ENCODE results near the gene SLC35D3.
"Not testable (repeated sequence)": the region's sequence is repeated elsewhere in the genome, so short reads cannot be mapped to it uniquely, and the experiment has no call there.

SLC35D3 gene

DNA sequence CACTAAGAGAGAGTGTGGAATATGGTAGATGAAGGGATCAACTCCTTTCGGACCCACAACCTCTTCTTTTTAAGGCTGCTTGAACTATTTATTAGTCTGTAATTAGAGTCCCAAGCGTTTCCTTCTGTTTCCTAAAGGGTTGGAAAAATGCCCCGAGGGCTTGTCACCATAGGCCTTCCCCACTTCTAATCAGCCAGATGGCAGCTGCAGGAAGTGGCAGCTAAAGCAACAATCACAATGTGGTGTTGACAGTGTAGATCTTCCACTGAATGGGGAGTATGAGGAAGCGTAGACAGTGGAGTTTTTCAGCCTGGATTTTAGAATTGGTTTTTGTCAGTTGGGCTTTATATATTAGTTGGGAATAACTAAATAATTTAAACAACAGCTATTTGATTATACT is 40.6 kb downstream of the SLC35D3 start:
- DNase-seq (ENCODE audit: low read depth in 2 of 3, low spot score in 2 of 3) = no peak

- DNase-seq (ENCODE audit: low read depth in 2 of 3, low spot score in 2 of 3) = no peak
These were observed 41.2 kb downstream of the SLC35D3 start for GRCh38 chr6:136963259-136963658.

GRCh38 chr6:136964398-136964797 is 42.3 kb downstream of the SLC35D3 start:
- DNase-seq (ENCODE audit: low read depth in 2 of 3, low spot score in 2 of 3) = no peak

DNA sequence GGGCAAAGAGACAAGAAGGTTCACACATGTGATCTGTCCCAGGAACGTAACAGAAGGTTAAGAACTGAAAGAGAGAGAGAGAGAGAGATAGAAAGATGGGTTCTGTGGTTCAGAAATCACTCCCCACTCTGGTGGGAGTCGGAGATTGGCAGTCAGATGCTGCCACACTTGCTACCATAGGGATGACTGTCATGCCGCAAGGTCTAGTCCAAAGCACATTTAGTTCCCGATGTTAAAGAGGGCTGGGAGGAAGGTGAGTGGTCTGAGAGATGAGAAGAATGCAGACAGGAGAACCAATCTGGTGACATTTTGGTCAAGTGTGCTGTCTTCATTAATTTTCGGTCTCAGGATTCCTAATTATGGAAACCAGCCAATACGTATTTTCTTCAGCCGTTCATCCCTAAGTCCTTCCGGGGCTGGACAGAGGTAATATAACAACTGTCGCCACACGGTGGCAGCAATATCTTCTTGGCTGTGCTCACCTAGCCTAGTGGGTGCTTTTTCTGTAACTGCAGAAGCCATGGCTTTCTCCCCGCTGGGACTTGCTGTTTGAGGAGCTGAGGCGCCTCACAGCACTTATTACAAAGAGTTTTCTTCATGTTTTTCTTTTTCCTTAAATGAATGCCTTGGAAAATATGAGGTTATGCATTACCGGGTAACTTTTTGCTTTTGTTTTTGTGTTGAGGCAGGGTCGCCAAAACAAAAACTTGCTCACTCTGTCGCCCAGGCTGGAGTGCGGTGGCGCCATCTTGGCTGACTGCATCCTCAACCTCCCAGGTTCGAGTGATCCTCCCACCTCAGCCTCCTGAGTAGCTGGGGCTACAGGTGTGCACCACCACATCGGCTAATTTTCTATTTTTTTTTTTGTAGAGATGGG is 46.0 kb downstream of the SLC35D3 start:
- DNase-seq (ENCODE audit: low read depth in 2 of 3, low spot score in 2 of 3) = peak; percentile 5 to 22 (median 20)

GRCh38 chr6:136968837-136969236 is 46.7 kb downstream of the SLC35D3 start:
- no peak for DNase-seq (ENCODE audit: low read depth in 2 of 3, low spot score in 2 of 3)

DNA sequence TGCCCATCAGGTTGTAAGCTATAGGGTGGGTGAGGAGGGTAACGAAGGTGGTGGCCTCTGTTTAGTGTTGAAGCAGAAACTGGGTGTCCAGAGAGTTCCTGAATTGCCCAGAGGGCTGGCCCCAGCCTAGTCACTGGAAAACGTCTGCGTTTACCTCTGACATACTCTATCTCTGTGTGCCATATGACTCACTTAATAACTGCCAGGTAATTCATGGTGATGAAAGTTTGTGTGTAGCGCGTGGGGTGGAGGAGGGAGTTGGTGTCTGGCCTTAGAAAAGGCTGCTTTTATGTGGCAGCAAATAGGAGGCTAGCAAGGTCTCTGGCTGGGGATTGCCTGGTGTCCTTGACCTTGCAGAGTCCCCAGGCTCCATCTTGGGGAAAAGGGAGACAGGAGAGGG is 47.3 kb downstream of the SLC35D3 start:
- DNase-seq (ENCODE audit: low read depth in 2 of 3, low spot score in 2 of 3) = no peak

DNA sequence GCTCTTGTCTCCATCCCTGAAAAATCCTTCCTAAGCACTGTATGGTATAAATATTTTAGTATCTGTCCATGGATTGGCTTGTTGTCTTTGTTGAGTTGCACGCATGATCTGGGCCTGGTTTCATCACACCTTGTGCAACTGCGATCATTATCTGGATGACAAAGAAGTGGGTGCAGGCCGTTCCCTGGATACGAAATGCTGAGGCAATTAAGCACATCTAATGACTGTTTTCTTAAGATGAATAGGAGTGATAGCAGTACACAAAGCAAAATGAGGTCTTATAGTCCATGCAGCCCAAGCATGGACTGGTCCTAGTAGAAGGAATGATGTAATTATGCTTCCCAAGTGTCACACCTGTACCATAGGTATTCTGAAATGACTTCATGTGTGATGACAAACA is 47.8 kb downstream of the SLC35D3 start:
- DNase-seq (ENCODE audit: low read depth in 2 of 3, low spot score in 2 of 3) = no peak

GRCh38 chr6:136971609-136972008 is 49.5 kb downstream of the SLC35D3 start:
- no peak for DNase-seq (ENCODE audit: low read depth in 2 of 3, low spot score in 2 of 3)

- DNase-seq (ENCODE audit: low read depth in 2 of 3, low spot score in 2 of 3) = not testable (repeated sequence)
These were observed 51.7 kb downstream of the SLC35D3 start for GRCh38 chr6:136973781-136974180.

All from activated CD8-positive, alpha-beta memory T cell treated with anti-CD3 and anti-CD28 coated beads for 48 hours (primary cell).